Central memory CD8-positive, alpha-beta T cell (primary cell): ENCODE data around the gene RHBDL2.
"Not testable (repeated sequence)": the region's sequence is repeated elsewhere in the genome, so short reads cannot be mapped to it uniquely, and the experiment has no call there.

Experiments
- ATAC-seq: fragments of 150-1000 bp; cut with Tn5 transposase; replicated peaks from 2 replicates; pipeline ENCODE4 v1.10.0; 2022; ENCODE audit warnings: mild to moderate bottlenecking, moderate FRiP score, moderate number of reproducible peaks; ENCODE audit not compliant: poor library complexity, severe bottlenecking; ENCODE audit errors: extremely low read depth
- DNase-seq, 2 donors: peaks; one replicate each; pipeline ENCODE4 v3.0.0; 2021; ENCODE audit warnings: low spot score in 2 of 2
- H3K27ac Mint-ChIP-seq: one replicate; pipeline ENCODE4 v1.8.0; 2022; ENCODE audit warnings: low read depth, mild to moderate bottlenecking, moderate library complexity, mixed read lengths
- H3K27me3 Mint-ChIP-seq: one replicate; pipeline ENCODE4 v1.8.0; 2022; ENCODE audit warnings: mixed read lengths
- H3K36me3 Mint-ChIP-seq: one replicate; pipeline ENCODE4 v1.8.0; 2022; ENCODE audit warnings: mild to moderate bottlenecking, moderate library complexity, mixed read lengths; ENCODE audit not compliant: insufficient read depth
- H3K4me1 Mint-ChIP-seq: one replicate; pipeline ENCODE4 v1.8.0; 2022; ENCODE audit warnings: mixed read lengths
- H3K4me3 Mint-ChIP-seq: one replicate; pipeline ENCODE4 v1.8.0; 2022; ENCODE audit warnings: mild to moderate bottlenecking, moderate library complexity, mixed read lengths
- H3K9me3 Mint-ChIP-seq: one replicate; pipeline ENCODE4 v1.8.0; 2022; ENCODE audit warnings: mixed read lengths

Gene RHBDL2

GRCh38 chr1:38923607-38924006 is 18.0 kb downstream of the RHBDL2 start:
- DNase-seq (no peak), ATAC-seq (no peak)
- no peaks in the 10 kb centered on the region for H3K9me3 Mint-ChIP-seq

GRCh38 chr1:38919130-38919529 is 22.5 kb downstream of the RHBDL2 start:
- Mint-ChIP-seq H3K27ac (no peak overlapping the region), H3K27me3 (no peaks in the 10 kb centered on the region), H3K4me3 (no peak overlapping the region), H3K4me1 (no peaks in the 10 kb centered on the region), H3K9me3 (no peaks in the 10 kb centered on the region), H3K36me3 (no peaks in the 10 kb centered on the region)
- no peak for ATAC-seq
- no peak for DNase-seq

More at GRCh38 chr1:38923607-38924006, 18.0 kb downstream of the RHBDL2 start:
- H3K27me3 Mint-ChIP-seq: no peaks in the 10 kb centered on the region
- no peaks in the 10 kb centered on the region for H3K4me1 Mint-ChIP-seq
- H3K4me3 Mint-ChIP-seq: no peak overlapping the region
- H3K36me3 Mint-ChIP-seq: no peaks in the 10 kb centered on the region
- no peak overlapping the region for H3K27ac Mint-ChIP-seq

- ATAC-seq (no peak), DNase-seq (no peak)
- Mint-ChIP-seq H3K9me3 (no peaks in the 10 kb centered on the region), H3K4me3 (no peak overlapping the region), H3K27ac (no peak overlapping the region), H3K4me1 (no peaks in the 10 kb centered on the region), H3K27me3 (no peaks in the 10 kb centered on the region), H3K36me3 (no peaks in the 10 kb centered on the region)
Measured at GRCh38 chr1:38918568-38918967, 23.1 kb downstream of the RHBDL2 start.

- no peak for ATAC-seq
- H3K36me3 Mint-ChIP-seq: no peaks in the 10 kb centered on the region
- no peak overlapping the region for H3K4me3 Mint-ChIP-seq
- no peaks in the 10 kb centered on the region for H3K9me3 Mint-ChIP-seq
- no peaks in the 10 kb centered on the region for H3K27me3 Mint-ChIP-seq
- no peak for DNase-seq
- H3K27ac Mint-ChIP-seq: no peak overlapping the region
- H3K4me1 Mint-ChIP-seq: no peaks in the 10 kb centered on the region
Measured at GRCh38 chr1:38917772-38918171, 23.9 kb downstream of the RHBDL2 start.

- H3K27me3 Mint-ChIP-seq: no peaks in the 10 kb centered on the region
- H3K4me3 Mint-ChIP-seq: no peak overlapping the region
- DNase-seq: no peak
- H3K27ac Mint-ChIP-seq: no peak overlapping the region
- H3K4me1 Mint-ChIP-seq: no peaks in the 10 kb centered on the region
- no peak for ATAC-seq
- no peaks in the 10 kb centered on the region for H3K36me3 Mint-ChIP-seq
- H3K9me3 Mint-ChIP-seq: no peaks in the 10 kb centered on the region
Measured at GRCh38 chr1:38917337-38917736, 24.3 kb downstream of the RHBDL2 start.

GRCh38 chr1:38915352-38915948 is 26.2 kb downstream of the RHBDL2 start:
- no peak for ATAC-seq
- no peak for DNase-seq
- Mint-ChIP-seq H3K36me3 (no peaks in the 10 kb centered on the region), H3K4me1 (no peaks in the 10 kb centered on the region), H3K27ac (no peak overlapping the region), H3K9me3 (no peaks in the 10 kb centered on the region), H3K4me3 (no peak overlapping the region), H3K27me3 (no peaks in the 10 kb centered on the region)

- H3K27ac Mint-ChIP-seq, H3K4me1 Mint-ChIP-seq, H3K4me3 Mint-ChIP-seq, ATAC-seq, H3K27me3 Mint-ChIP-seq, H3K9me3 Mint-ChIP-seq, H3K36me3 Mint-ChIP-seq, DNase-seq: not testable (repeated sequence)
Measured at GRCh38 chr1:38914908-38915307, 26.7 kb downstream of the RHBDL2 start.

GRCh38 chr1:38908821-38909220 is 32.8 kb downstream of the RHBDL2 start:
- ATAC-seq: no peak
- no peaks in the 10 kb centered on the region for H3K4me1 Mint-ChIP-seq

GRCh38 chr1:38905985-38906384 is 35.6 kb downstream of the RHBDL2 start:
- no peaks in the 10 kb centered on the region for H3K27me3 Mint-ChIP-seq
- no peak overlapping the region for H3K27ac Mint-ChIP-seq
- no peak for ATAC-seq

More at GRCh38 chr1:38908821-38909220, 32.8 kb downstream of the RHBDL2 start:
- Mint-ChIP-seq H3K36me3 (peaks cover 1% of the 10 kb centered on the region), H3K9me3 (peaks cover 4% of the 10 kb centered on the region), H3K4me3 (no peak overlapping the region), H3K27ac (no peak overlapping the region), H3K27me3 (no peaks in the 10 kb centered on the region)
- DNase-seq: no peak

GRCh38 chr1:38899560-38899959 is 42.1 kb downstream of the RHBDL2 start:
- ATAC-seq (no peak), DNase-seq (no peak)
- no peaks in the 10 kb centered on the region for H3K4me1 Mint-ChIP-seq
- H3K36me3 Mint-ChIP-seq: no peaks in the 10 kb centered on the region
- no peaks in the 10 kb centered on the region for H3K27me3 Mint-ChIP-seq
- no peak overlapping the region for H3K4me3 Mint-ChIP-seq
- no peak overlapping the region for H3K27ac Mint-ChIP-seq
- H3K9me3 Mint-ChIP-seq: no peaks in the 10 kb centered on the region

More at GRCh38 chr1:38905985-38906384, 35.6 kb downstream of the RHBDL2 start:
- Mint-ChIP-seq H3K4me3 (no peak overlapping the region), H3K4me1 (no peaks in the 10 kb centered on the region), H3K36me3 (peaks cover 1% of the 10 kb centered on the region), H3K9me3 (peaks cover 4% of the 10 kb centered on the region)
- DNase-seq: no peak

GRCh38 chr1:38898653-38899230 is 42.9 kb downstream of the RHBDL2 start:
- Mint-ChIP-seq H3K9me3 (no peaks in the 10 kb centered on the region), H3K4me3 (no peak overlapping the region), H3K27ac (no peak overlapping the region), H3K4me1 (no peaks in the 10 kb centered on the region), H3K36me3 (no peaks in the 10 kb centered on the region), H3K27me3 (no peaks in the 10 kb centered on the region)
- ATAC-seq: no peak
- DNase-seq: no peak

- no peak overlapping the region for H3K27ac Mint-ChIP-seq
- no peaks in the 10 kb centered on the region for H3K4me1 Mint-ChIP-seq
- no peak overlapping the region for H3K4me3 Mint-ChIP-seq
- H3K9me3 Mint-ChIP-seq: no peaks in the 10 kb centered on the region
- ATAC-seq: no peak
- DNase-seq: no peak
- H3K36me3 Mint-ChIP-seq: no peaks in the 10 kb centered on the region
- no peaks in the 10 kb centered on the region for H3K27me3 Mint-ChIP-seq
Measured at GRCh38 chr1:38896169-38896568, 45.5 kb downstream of the RHBDL2 start.

GRCh38 chr1:38892976-38893375 is 48.7 kb downstream of the RHBDL2 start:
- Mint-ChIP-seq H3K36me3 (no peaks in the 10 kb centered on the region), H3K4me3 (no peak overlapping the region), H3K27ac (no peak overlapping the region), H3K9me3 (no peaks in the 10 kb centered on the region), H3K4me1 (no peaks in the 10 kb centered on the region), H3K27me3 (no peaks in the 10 kb centered on the region)
- no peak for ATAC-seq
- no peak for DNase-seq
